ENCODE results near the gene RND2. TPM values are rescaled to one million over a fixed set of nuclear protein-coding genes. Genes with fewer than 3 reads are reported as not detected.

RND2 gene
- total and polyA plus RNA-seq, 2 of the 13 experiments (the other 11 are each of a cell fraction or from before 2014, with no cell fraction given), result 0.05 to 0.11 TPM

GRCh38 chr17:43024407-43025289, at the start of gene RND2 (continued):
- TF ChIP-seq ZNF580 (CRISPR knock-in tag; IDR thresholded peaks at IDR 0.05; ENCODE audit: borderline replicate concordance, low read depth) (peak; percentile 91), PATZ1 (CRISPR knock-in tag; IDR thresholded peaks at IDR 0.05) (peak; percentile 40; the same call in 1 of the 2 replicates), ZNF749 (CRISPR knock-in tag; IDR thresholded peaks at IDR 0.05; ENCODE audit: borderline replicate concordance) (no peak), ZBTB7B (CRISPR knock-in tag; IDR thresholded peaks at IDR 0.05) (peak; percentile 80; the same call in 1 of the 2 replicates), ZNF782 (CRISPR knock-in tag; IDR thresholded peaks at IDR 0.05; ENCODE audit: borderline replicate concordance) (0 out of 2 replicates have a peak, but pooled peaks have one; percentile 25), FOXC1 (CRISPR knock-in tag; IDR thresholded peaks at IDR 0.05; ENCODE audit: borderline replicate concordance) (peak; percentile 76; the same call in 1 of the 2 replicates), ZMYM3 (CRISPR knock-in tag; IDR thresholded peaks at IDR 0.05) (peak; percentile 49; the same call in 1 of the 2 replicates), ZBTB34 (CRISPR knock-in tag; IDR thresholded peaks at IDR 0.05) (0 out of 2 replicates have a peak, but pooled peaks have one; percentile 16), ZNF431 (CRISPR knock-in tag; IDR thresholded peaks at IDR 0.05; ENCODE audit: borderline replicate concordance, low read depth) (no peak), RBFOX2 (IDR thresholded peaks at IDR 0.05; ENCODE audit: low read depth, low read length) (no peak), ADNP (CRISPR knock-in tag; IDR thresholded peaks at IDR 0.05) (no peak), SIX1 (CRISPR knock-in tag; IDR thresholded peaks at IDR 0.05; ENCODE audit: borderline replicate concordance) (0 out of 2 replicates have a peak, but pooled peaks have one; percentile 35), NR2F2 (IDR thresholded peaks at IDR 0.05; ENCODE audit: borderline replicate concordance, low read depth) (no peak), ZNF558 (CRISPR knock-in tag; IDR thresholded peaks at IDR 0.05; ENCODE audit: borderline replicate concordance) (no peak), RCOR2 (CRISPR knock-in tag; IDR thresholded peaks at IDR 0.05) (no peak), ZSCAN21 (CRISPR knock-in tag; IDR thresholded peaks at IDR 0.05; ENCODE audit: borderline replicate concordance) (peak; percentile 100), ZNF644 (CRISPR knock-in tag; IDR thresholded peaks at IDR 0.05; ENCODE audit: low read depth) (no peak), ETV6 (CRISPR knock-in tag; conservative IDR thresholded peaks at IDR 0.05) (0 out of 2 replicates have a peak, but pooled peaks have one; percentile 30), ZNF713 (CRISPR knock-in tag; IDR thresholded peaks at IDR 0.05) (no peak), MLLT10 (CRISPR knock-in tag; IDR thresholded peaks at IDR 0.05) (no peak), MAF1 (CRISPR knock-in tag; IDR thresholded peaks at IDR 0.05; ENCODE audit: borderline replicate concordance) (no peak), SMAD1 (CRISPR knock-in tag; IDR thresholded peaks at IDR 0.05; ENCODE audit: borderline replicate concordance, low read depth) (no peak; the same call in 1 of the 2 replicates), TEAD2 (CRISPR knock-in tag; IDR thresholded peaks at IDR 0.05) (no peak), MAFF (IDR thresholded peaks at IDR 0.05; ENCODE audit: low read depth, low read length) (no peak), PLRG1 (conservative IDR thresholded peaks at IDR 0.05) (no peak), FOXP1 (IDR thresholded peaks at IDR 0.05) (no peak), FOXP1 (CRISPR knock-in tag; IDR thresholded peaks at IDR 0.05) (no peak), AGO1 (IDR thresholded peaks at IDR 0.05; ENCODE audit: low read depth, low read length, poor library complexity, severe bottlenecking) (no peak), ZKSCAN1 (IDR thresholded peaks at IDR 0.05; ENCODE audit: low read length) (no peak)

Measured in HepG2 (cell line).